Measurements from ENCODE around the gene TM4SF4. TPM values are rescaled to one million over a fixed set of nuclear protein-coding genes. Genes with fewer than 3 reads are reported as not detected.
"Not testable (repeated sequence)": the region's sequence is repeated elsewhere in the genome, so short reads cannot be mapped to it uniquely, and the experiment has no call there.

The TM4SF4 gene
- polyA plus RNA-seq, 1 donor (not counting 4 experiments of a cell fraction or from before 2014, with no cell fraction given): not detected

DNA sequence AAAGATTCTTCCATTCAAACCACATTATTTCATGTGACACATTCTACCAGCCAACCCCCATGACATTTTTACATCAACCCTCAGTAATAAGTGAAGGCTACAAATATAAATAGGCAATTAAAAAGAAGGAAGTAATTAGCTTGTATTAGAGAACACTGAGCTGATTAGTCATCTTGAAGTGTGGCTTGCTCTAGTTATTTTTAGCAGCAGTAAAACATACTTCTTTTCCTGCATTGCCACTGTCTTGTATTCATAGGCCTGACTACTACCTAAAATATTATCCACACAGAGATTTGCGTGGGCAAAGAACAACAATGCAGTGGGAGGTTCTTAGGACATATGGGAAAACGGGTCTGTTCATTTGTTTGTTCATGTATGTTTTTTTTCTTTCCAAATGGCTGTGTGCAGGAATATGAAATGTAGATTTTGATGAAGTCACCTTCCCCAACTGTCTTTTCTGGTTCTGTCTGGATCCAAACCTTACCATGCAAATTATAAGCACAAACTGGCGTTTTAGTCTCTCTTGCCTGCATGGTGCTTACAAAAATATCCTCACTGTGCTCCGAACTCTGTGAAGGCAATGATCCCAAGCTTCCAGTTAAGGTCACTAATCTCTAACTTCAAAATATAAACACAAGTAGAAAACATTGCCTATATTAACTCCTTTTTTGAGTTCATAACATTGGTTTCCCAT is 31.5 kb upstream of the TM4SF4 start:
- H3K27ac ChIP-seq (ENCODE audit: control insufficient read depth, insufficient read depth, low read length): no peak overlapping the region
- no peak overlapping the region for H2AFZ ChIP-seq (ENCODE audit: control insufficient read depth, low read length)
- H3K27me3 ChIP-seq (ENCODE audit: control insufficient read depth, extremely low read depth, insufficient read depth, low read length): no peaks in the 10 kb centered on the region
- DNase-seq (ENCODE audit: low read depth, low spot score) (no peak), FAIRE-seq (peak; percentile 34)
- no peaks in the 10 kb centered on the region for H4K20me1 ChIP-seq (ENCODE audit: control insufficient read depth, extremely low read depth, insufficient read depth, low read length)
- no peaks in the 10 kb centered on the region for H3K9me3 ChIP-seq (ENCODE audit: control insufficient read depth, low read depth, low read length)
- no peak overlapping the region for H3K4me3 ChIP-seq (ENCODE audit: control insufficient read depth in 2 of 3, extremely low read depth in 1 of 3, insufficient read depth in 2 of 3, low read depth in 1 of 3, low read length in 3 of 3)
- no peaks in the 10 kb centered on the region for H3K9me1 ChIP-seq (ENCODE audit: control insufficient read depth, extremely low read depth, insufficient read depth, low read length)
- dilution Hi-C loops (cut with MboI; ENCODE audit: extremely low pct_ligation_motif_present, low sequenced_read_pairs): no loop called here
- H3K36me3 ChIP-seq (ENCODE audit: control insufficient read depth in 2 of 2, extremely low read depth in 1 of 2, insufficient read depth in 2 of 2, low read length in 2 of 2): no peaks in the 10 kb centered on the region
- TF ChIP-seq, protein P1, sequence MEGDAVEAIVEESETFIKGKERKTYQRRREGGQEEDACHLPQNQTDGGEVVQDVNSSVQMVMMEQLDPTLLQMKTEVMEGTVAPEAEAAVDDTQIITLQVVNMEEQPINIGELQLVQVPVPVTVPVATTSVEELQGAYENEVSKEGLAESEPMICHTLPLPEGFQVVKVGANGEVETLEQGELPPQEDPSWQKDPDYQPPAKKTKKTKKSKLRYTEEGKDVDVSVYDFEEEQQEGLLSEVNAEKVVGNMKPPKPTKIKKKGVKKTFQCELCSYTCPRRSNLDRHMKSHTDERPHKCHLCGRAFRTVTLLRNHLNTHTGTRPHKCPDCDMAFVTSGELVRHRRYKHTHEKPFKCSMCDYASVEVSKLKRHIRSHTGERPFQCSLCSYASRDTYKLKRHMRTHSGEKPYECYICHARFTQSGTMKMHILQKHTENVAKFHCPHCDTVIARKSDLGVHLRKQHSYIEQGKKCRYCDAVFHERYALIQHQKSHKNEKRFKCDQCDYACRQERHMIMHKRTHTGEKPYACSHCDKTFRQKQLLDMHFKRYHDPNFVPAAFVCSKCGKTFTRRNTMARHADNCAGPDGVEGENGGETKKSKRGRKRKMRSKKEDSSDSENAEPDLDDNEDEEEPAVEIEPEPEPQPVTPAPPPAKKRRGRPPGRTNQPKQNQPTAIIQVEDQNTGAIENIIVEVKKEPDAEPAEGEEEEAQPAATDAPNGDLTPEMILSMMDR (optimal IDR thresholded peaks at IDR 0.05 in 1 of 3, IDR thresholded peaks at IDR 0.05 in 1 of 3, conservative IDR thresholded peaks at IDR 0.05 in 1 of 3; ENCODE audit: extremely low read depth in 1 of 3, insufficient read depth in 2 of 3, low read length in 3 of 3): no peak
- TF ChIP-seq EZH2 (IDR thresholded peaks at IDR 0.05; ENCODE audit: low read length): no peak
- H3K4me1 ChIP-seq (ENCODE audit: control insufficient read depth, extremely low read depth, insufficient read depth, low read length): peaks cover 15% of the 10 kb centered on the region
- H3K4me2 ChIP-seq (ENCODE audit: control insufficient read depth, extremely low read depth, insufficient read depth, low read depth, low read length): no peak overlapping the region
- no peak overlapping the region for H3K9ac ChIP-seq (ENCODE audit: control insufficient read depth, extremely low read depth, insufficient read depth, low read length)
- no peaks in the 10 kb centered on the region for H3K79me2 ChIP-seq (ENCODE audit: control insufficient read depth, insufficient read depth, low read length)

DNA sequence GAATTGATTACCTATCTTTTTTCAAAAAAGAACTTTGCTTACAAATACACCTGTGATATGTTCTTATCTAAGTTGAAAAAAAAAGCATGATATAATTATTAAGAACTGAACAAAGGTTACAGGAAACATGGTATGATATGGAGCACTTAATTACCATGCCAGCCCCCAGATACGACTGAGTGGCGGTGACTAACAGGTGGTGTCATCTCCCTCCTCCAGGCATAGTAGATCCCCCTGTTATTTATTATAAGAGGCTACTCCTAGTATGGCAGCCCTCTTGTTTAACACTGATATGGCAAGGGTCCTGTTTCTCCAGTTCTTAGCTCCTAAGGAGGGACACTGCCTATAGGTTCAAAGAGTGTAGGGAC is 31.0 kb upstream of the TM4SF4 start:
- no peak for DNase-seq (ENCODE audit: low read depth, low spot score)
- no peak overlapping the region for H2AFZ ChIP-seq (ENCODE audit: control insufficient read depth, low read length)

DNA sequence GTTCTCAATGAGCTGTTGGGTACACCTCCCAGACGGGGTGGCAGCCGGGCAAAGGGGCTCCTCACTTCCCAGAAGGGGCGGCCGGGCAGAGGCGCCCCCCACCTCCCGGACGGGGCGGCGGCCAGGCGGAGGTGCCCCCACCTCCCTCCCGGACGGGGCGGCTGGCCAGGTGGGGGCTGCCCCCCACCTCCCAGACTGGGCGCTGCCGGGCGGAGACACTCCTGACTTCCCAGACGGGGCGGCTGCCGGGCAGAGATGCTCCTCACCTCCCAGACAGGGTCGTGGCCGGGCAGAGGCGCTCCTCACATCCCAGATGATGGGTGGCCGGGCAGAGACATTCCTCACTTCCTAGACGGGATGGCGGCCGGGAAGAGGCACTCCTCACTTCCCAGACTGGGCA is 29.6 kb upstream of the TM4SF4 start:
- FAIRE-seq; H3K36me3 ChIP-seq (ENCODE audit: control insufficient read depth in 2 of 2, extremely low read depth in 1 of 2, insufficient read depth in 2 of 2, low read length in 2 of 2); DNase-seq (ENCODE audit: low read depth, low spot score); H3K27me3 ChIP-seq (ENCODE audit: control insufficient read depth, extremely low read depth, insufficient read depth, low read length); H2AFZ ChIP-seq (ENCODE audit: control insufficient read depth, low read length); H3K4me3 ChIP-seq (ENCODE audit: control insufficient read depth in 2 of 3, extremely low read depth in 1 of 3, insufficient read depth in 2 of 3, low read depth in 1 of 3, low read length in 3 of 3); H3K9ac ChIP-seq (ENCODE audit: control insufficient read depth, extremely low read depth, insufficient read depth, low read length); H3K27ac ChIP-seq (ENCODE audit: control insufficient read depth, insufficient read depth, low read length); H3K79me2 ChIP-seq (ENCODE audit: control insufficient read depth, insufficient read depth, low read length); H4K20me1 ChIP-seq (ENCODE audit: control insufficient read depth, extremely low read depth, insufficient read depth, low read length); H3K9me3 ChIP-seq (ENCODE audit: control insufficient read depth, low read depth, low read length); H3K9me1 ChIP-seq (ENCODE audit: control insufficient read depth, extremely low read depth, insufficient read depth, low read length); dilution Hi-C loops (cut with MboI; ENCODE audit: extremely low pct_ligation_motif_present, low sequenced_read_pairs); H3K4me2 ChIP-seq (ENCODE audit: control insufficient read depth, extremely low read depth, insufficient read depth, low read depth, low read length): not testable (repeated sequence)
- peaks cover 23% of the 10 kb centered on the region for H3K4me1 ChIP-seq (ENCODE audit: control insufficient read depth, extremely low read depth, insufficient read depth, low read length)

More for the DNA sequence above, 31.0 kb upstream of the TM4SF4 start:
- Histone ChIP-seq H3K36me3 (ENCODE audit: control insufficient read depth in 2 of 2, extremely low read depth in 1 of 2, insufficient read depth in 2 of 2, low read length in 2 of 2) (no peaks in the 10 kb centered on the region), H4K20me1 (ENCODE audit: control insufficient read depth, extremely low read depth, insufficient read depth, low read length) (no peaks in the 10 kb centered on the region), H3K4me1 (ENCODE audit: control insufficient read depth, extremely low read depth, insufficient read depth, low read length) (peaks cover 20% of the 10 kb centered on the region), H3K9ac (ENCODE audit: control insufficient read depth, extremely low read depth, insufficient read depth, low read length) (no peak overlapping the region), H3K79me2 (ENCODE audit: control insufficient read depth, insufficient read depth, low read length) (no peaks in the 10 kb centered on the region), H3K9me1 (ENCODE audit: control insufficient read depth, extremely low read depth, insufficient read depth, low read length) (no peaks in the 10 kb centered on the region), H3K4me2 (ENCODE audit: control insufficient read depth, extremely low read depth, insufficient read depth, low read depth, low read length) (no peak overlapping the region), H3K4me3 (ENCODE audit: control insufficient read depth in 2 of 3, extremely low read depth in 1 of 3, insufficient read depth in 2 of 3, low read depth in 1 of 3, low read length in 3 of 3) (no peak overlapping the region), H3K27me3 (ENCODE audit: control insufficient read depth, extremely low read depth, insufficient read depth, low read length) (no peaks in the 10 kb centered on the region), H3K9me3 (ENCODE audit: control insufficient read depth, low read depth, low read length) (no peaks in the 10 kb centered on the region), H3K27ac (ENCODE audit: control insufficient read depth, insufficient read depth, low read length) (no peak overlapping the region)
- dilution Hi-C loops (cut with MboI; ENCODE audit: extremely low pct_ligation_motif_present, low sequenced_read_pairs): no loop called here
- no peak for TF ChIP-seq EZH2 (IDR thresholded peaks at IDR 0.05; ENCODE audit: low read length)
- no peak for FAIRE-seq

Measured in keratinocyte (primary cell).